ENCODE data around the gene NOP10.

NOP10 gene

GRCh38 chr15:34370643-34371042 lies 27.7 kb upstream of the NOP10 start:
- H3K9me2 ChIP-seq (ENCODE audit: low read depth, low read length), result no peaks in the 10 kb centered on the region
- H3K79me2 ChIP-seq (ENCODE audit: insufficient read depth, low read length), result no peaks in the 10 kb centered on the region
- peaks cover 4% of the 10 kb centered on the region; the same call in 1 of the 2 replicates for H3F3A ChIP-seq (ENCODE audit: insufficient read depth, low read length)
- no peaks in the 10 kb centered on the region for H3K36me3 ChIP-seq (ENCODE audit: insufficient read depth, low read length)
- TF ChIP-seq EZH2 (IDR thresholded peaks at IDR 0.05; ENCODE audit: borderline replicate concordance, low read length) (no peak), CTCF (IDR thresholded peaks at IDR 0.05; ENCODE audit: low read length) (no peak)
- no peaks in the 10 kb centered on the region for H3K9me3 ChIP-seq (ENCODE audit: low read length)
- no peaks in the 10 kb centered on the region; the same call in 1 of the 2 replicates for H3K27me3 ChIP-seq (ENCODE audit: insufficient read depth, low read length)
- no peak overlapping the region for H3K4me3 ChIP-seq (ENCODE audit: low read depth, low read length, poor library complexity, severe bottlenecking)
- H3K4me1 ChIP-seq (ENCODE audit: insufficient read depth, low read length, severe bottlenecking), result peaks cover 15% of the 10 kb centered on the region
- H3K4me2 ChIP-seq (ENCODE audit: low read length), result no peak overlapping the region
- no peak overlapping the region for H2AFZ ChIP-seq (ENCODE audit: low read length)
- no peak overlapping the region for H3K9ac ChIP-seq (ENCODE audit: low read length)
- no peaks in the 10 kb centered on the region for H4K20me1 ChIP-seq (ENCODE audit: insufficient read depth, low read length)
- no peak overlapping the region for H3K27ac ChIP-seq (ENCODE audit: low read depth, low read length, poor library complexity, severe bottlenecking)

- Histone ChIP-seq H3K4me3 (ENCODE audit: low read depth, low read length, poor library complexity, severe bottlenecking) (no peak overlapping the region), H2AFZ (ENCODE audit: low read length) (no peak overlapping the region), H3K36me3 (ENCODE audit: insufficient read depth, low read length) (no peaks in the 10 kb centered on the region), H3K27me3 (ENCODE audit: insufficient read depth, low read length) (no peaks in the 10 kb centered on the region; the same call in 1 of the 2 replicates), H3K9me3 (ENCODE audit: low read length) (no peaks in the 10 kb centered on the region), H4K20me1 (ENCODE audit: insufficient read depth, low read length) (no peaks in the 10 kb centered on the region), H3K4me1 (ENCODE audit: insufficient read depth, low read length, severe bottlenecking) (peaks cover 19% of the 10 kb centered on the region), H3K9ac (ENCODE audit: low read length) (no peak overlapping the region), H3K27ac (ENCODE audit: low read depth, low read length, poor library complexity, severe bottlenecking) (no peak overlapping the region), H3K79me2 (ENCODE audit: insufficient read depth, low read length) (no peaks in the 10 kb centered on the region), H3F3A (ENCODE audit: insufficient read depth, low read length) (peaks cover 4% of the 10 kb centered on the region; the same call in 1 of the 2 replicates), H3K9me2 (ENCODE audit: low read depth, low read length) (no peaks in the 10 kb centered on the region), H3K4me2 (ENCODE audit: low read length) (no peak overlapping the region)
- TF ChIP-seq CTCF (IDR thresholded peaks at IDR 0.05; ENCODE audit: low read length), result no peak
- no peak for TF ChIP-seq EZH2 (IDR thresholded peaks at IDR 0.05; ENCODE audit: borderline replicate concordance, low read length)
Observed at GRCh38 chr15:34370129-34370528, 27.2 kb upstream of the NOP10 start.

- H3K9me2 ChIP-seq (ENCODE audit: low read depth, low read length), result no peaks in the 10 kb centered on the region
- H3K4me2 ChIP-seq (ENCODE audit: low read length), result peak within 1 kb of the TSS; percentile 95
- no peaks in the 10 kb centered on the region for H3K9me3 ChIP-seq (ENCODE audit: low read length)
- peak within 1 kb of the TSS; percentile 85 for H3K9ac ChIP-seq (ENCODE audit: low read length)
- H3K27ac ChIP-seq (ENCODE audit: low read depth, low read length, poor library complexity, severe bottlenecking), result peak within 1 kb of the TSS; percentile 83
- H3K4me1 ChIP-seq (ENCODE audit: insufficient read depth, low read length, severe bottlenecking), result peaks cover 19% of the 10 kb centered on the region
- H3K4me3 ChIP-seq (ENCODE audit: low read depth, low read length, poor library complexity, severe bottlenecking), result peak within 1 kb of the TSS; percentile 95
- H2AFZ ChIP-seq (ENCODE audit: low read length), result peak within 1 kb of the TSS; percentile 45; the same call in 1 of the 2 replicates
- no peaks in the 10 kb centered on the region for H3K79me2 ChIP-seq (ENCODE audit: insufficient read depth, low read length)
- H4K20me1 ChIP-seq (ENCODE audit: insufficient read depth, low read length), result no peaks in the 10 kb centered on the region
- no peaks in the 10 kb centered on the region; the same call in 1 of the 2 replicates for H3K27me3 ChIP-seq (ENCODE audit: insufficient read depth, low read length)
- H3F3A ChIP-seq (ENCODE audit: insufficient read depth, low read length), result peaks cover 4% of the 10 kb centered on the region; the same call in 1 of the 2 replicates
- TF ChIP-seq CTCF (IDR thresholded peaks at IDR 0.05; ENCODE audit: low read length), result peak; percentile 95
- TF ChIP-seq EZH2 (IDR thresholded peaks at IDR 0.05; ENCODE audit: borderline replicate concordance, low read length), result no peak
- H3K36me3 ChIP-seq (ENCODE audit: insufficient read depth, low read length), result no peaks in the 10 kb centered on the region
Observed at GRCh38 chr15:34367101-34368081, 24.5 kb upstream of the NOP10 start, which contains the start of gene LPCAT4. Gene LPCAT4 (minus strand): TSS chr15:34367196. CDS start chr15:34367100, 96 bp downstream.
